ENCODE data around the gene AK9. TPM values are rescaled to one million over a fixed set of nuclear protein-coding genes. Genes with fewer than 3 reads are reported as not detected.
A peak's percentile ranks its signal among the peaks of the same experiment; 100 is the strongest.

Gene AK9
- total and polyA plus RNA-seq, 9 of the 15 experiments (the other 6 are each of a cell fraction or from before 2014, with no cell fraction given), result 0.59 to 1.9 (median 1.2) TPM

GRCh38 chr6:109690737-109691621 is at the start of gene AK9, which contains the start of gene FIG4 (continued):
- TF ChIP-seq ETV5 (CRISPR knock-in tag; IDR thresholded peaks at IDR 0.05; ENCODE audit: low read depth) (no peak; the same call in 1 of the 2 replicates), MAFG (tag; conservative IDR thresholded peaks at IDR 0.05) (no peak), THAP7 (CRISPR knock-in tag; IDR thresholded peaks at IDR 0.05) (no peak), ZNF830 (CRISPR knock-in tag; IDR thresholded peaks at IDR 0.05) (no peak), SIX5 (IDR thresholded peaks at IDR 0.05; ENCODE audit: borderline replicate concordance in 1 of 2, insufficient read depth in 1 of 2, low read depth in 1 of 2, low read length in 2 of 2) (peak; percentile 44 to 57; a peak in 3 of 4 replicates), HNRNPK (IDR thresholded peaks at IDR 0.05; ENCODE audit: low read depth, low read length, poor library complexity, severe bottlenecking) (no peak), RBM17 (IDR thresholded peaks at IDR 0.05; ENCODE audit: borderline replicate concordance, low read depth, low read length) (no peak), GTF2A2 (tag; IDR thresholded peaks at IDR 0.05) (no peak), GMEB1 (CRISPR knock-in tag; IDR thresholded peaks at IDR 0.05) (peak; percentile 68; the same call in 1 of the 2 replicates), NRF1 (conservative IDR thresholded peaks at IDR 0.05 in 1 of 2, IDR thresholded peaks at IDR 0.05 in 1 of 2) (peak; percentile 93 to 95), TAL1 (IDR thresholded peaks at IDR 0.05) (no peak), HNRNPH1 (optimal IDR thresholded peaks at IDR 0.05; ENCODE audit: low read depth, low read length) (no peak), JUND (IDR thresholded peaks at IDR 0.05; ENCODE audit: borderline replicate concordance, low read depth, low read length) (0 out of 2 replicates have a peak, but pooled peaks have one; percentile 37), JUND (tag; IDR thresholded peaks at IDR 0.05; ENCODE audit: borderline replicate concordance, low read depth, low read length) (no peak; the same call in 2 of the 3 replicates), ZNF609 (CRISPR knock-in tag; IDR thresholded peaks at IDR 0.05; ENCODE audit: borderline replicate concordance) (no peak), RBM22 (IDR thresholded peaks at IDR 0.05; ENCODE audit: low read depth, low read length, poor library complexity, severe bottlenecking) (no peak), RBM15 (IDR thresholded peaks at IDR 0.05; ENCODE audit: insufficient read depth, low read length) (no peak), KDM4B (IDR thresholded peaks at IDR 0.05; ENCODE audit: borderline replicate concordance in 2 of 2, low read depth in 1 of 2) (no peak), SOX6 (IDR thresholded peaks at IDR 0.05) (no peak)

Data from K562 (cell line).